GM19238 (cell line): Measurements from ENCODE around the gene SOX10.
"Not testable (repeated sequence)": the region's sequence is repeated elsewhere in the genome, so short reads cannot be mapped to it uniquely, and the experiment has no call there.

Experiments used
- DNase-seq: peaks from one replicate; pipeline ENCODE4 v3.0.0; 2011; ENCODE audit warnings: low spot score; ENCODE audit not compliant: insufficient read length

SOX10 gene

GRCh38 chr22:37986371-37986770, 2.0 kb upstream of the SOX10 start:
- DNase-seq = no peak

- DNase-seq = no peak
Observed at GRCh38 chr22:37985751-37986281, 1.5 kb upstream of the SOX10 start.

- no peak for DNase-seq
Observed at GRCh38 chr22:37985050-37985585, 763 bp upstream of the SOX10 start.

- no peak for DNase-seq
Observed at GRCh38 chr22:37982938-37983859, 1.2 kb downstream of the SOX10 start.

- no peak for DNase-seq
Observed at GRCh38 chr22:37982151-37982785, 2.1 kb downstream of the SOX10 start.

- no peak for DNase-seq
Observed at GRCh38 chr22:37981282-37982011, 2.9 kb downstream of the SOX10 start.

GRCh38 chr22:37979782-37980181, 4.6 kb downstream of the SOX10 start:
- DNase-seq = no peak

- DNase-seq = no peak
Observed at GRCh38 chr22:37976547-37976946, 7.8 kb downstream of the SOX10 start.

- not testable (repeated sequence) for DNase-seq
Observed at GRCh38 chr22:37976022-37976421, 8.3 kb downstream of the SOX10 start.

- DNase-seq = no peak
Observed at GRCh38 chr22:37975153-37975552, 9.2 kb downstream of the SOX10 start.

GRCh38 chr22:37973271-37974170, 10.8 kb downstream of the SOX10 start:
- no peak for DNase-seq

- DNase-seq = no peak
Observed at GRCh38 chr22:37972527-37972926, 11.8 kb downstream of the SOX10 start.

- DNase-seq = no peak
Observed at GRCh38 chr22:37971475-37972434, 12.6 kb downstream of the SOX10 start.

- DNase-seq = no peak
Observed at GRCh38 chr22:37970864-37971263, 13.5 kb downstream of the SOX10 start.

- no peak for DNase-seq
Observed at GRCh38 chr22:37968452-37969251, 15.7 kb downstream of the SOX10 start.

GRCh38 chr22:37967637-37968451, 16.5 kb downstream of the SOX10 start:
- DNase-seq = no peak

GRCh38 chr22:37967147-37967546, 17.2 kb downstream of the SOX10 start:
- no peak for DNase-seq
